ENCODE data around the gene SLC2A9.

GRCh38 chr4:9976293-9976692, 45.0 kb downstream of the SLC2A9 start:
- TF ChIP-seq, protein P1, sequence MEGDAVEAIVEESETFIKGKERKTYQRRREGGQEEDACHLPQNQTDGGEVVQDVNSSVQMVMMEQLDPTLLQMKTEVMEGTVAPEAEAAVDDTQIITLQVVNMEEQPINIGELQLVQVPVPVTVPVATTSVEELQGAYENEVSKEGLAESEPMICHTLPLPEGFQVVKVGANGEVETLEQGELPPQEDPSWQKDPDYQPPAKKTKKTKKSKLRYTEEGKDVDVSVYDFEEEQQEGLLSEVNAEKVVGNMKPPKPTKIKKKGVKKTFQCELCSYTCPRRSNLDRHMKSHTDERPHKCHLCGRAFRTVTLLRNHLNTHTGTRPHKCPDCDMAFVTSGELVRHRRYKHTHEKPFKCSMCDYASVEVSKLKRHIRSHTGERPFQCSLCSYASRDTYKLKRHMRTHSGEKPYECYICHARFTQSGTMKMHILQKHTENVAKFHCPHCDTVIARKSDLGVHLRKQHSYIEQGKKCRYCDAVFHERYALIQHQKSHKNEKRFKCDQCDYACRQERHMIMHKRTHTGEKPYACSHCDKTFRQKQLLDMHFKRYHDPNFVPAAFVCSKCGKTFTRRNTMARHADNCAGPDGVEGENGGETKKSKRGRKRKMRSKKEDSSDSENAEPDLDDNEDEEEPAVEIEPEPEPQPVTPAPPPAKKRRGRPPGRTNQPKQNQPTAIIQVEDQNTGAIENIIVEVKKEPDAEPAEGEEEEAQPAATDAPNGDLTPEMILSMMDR (IDR thresholded peaks at IDR 0.05): no peak
- TF ChIP-seq POLR2A (IDR thresholded peaks at IDR 0.05): no peak
- no peak for TF ChIP-seq POLR2AphosphoS5 (IDR thresholded peaks at IDR 0.05)
